ENCODE measurements around the gene POLE. TPM values are rescaled to one million over a fixed set of nuclear protein-coding genes. Genes with fewer than 3 reads are reported as not detected.

Gene POLE
- total RNA-seq, 4 donors from 2014 or later, result 7.2 to 63.8 (median 23.3) TPM

DNA sequence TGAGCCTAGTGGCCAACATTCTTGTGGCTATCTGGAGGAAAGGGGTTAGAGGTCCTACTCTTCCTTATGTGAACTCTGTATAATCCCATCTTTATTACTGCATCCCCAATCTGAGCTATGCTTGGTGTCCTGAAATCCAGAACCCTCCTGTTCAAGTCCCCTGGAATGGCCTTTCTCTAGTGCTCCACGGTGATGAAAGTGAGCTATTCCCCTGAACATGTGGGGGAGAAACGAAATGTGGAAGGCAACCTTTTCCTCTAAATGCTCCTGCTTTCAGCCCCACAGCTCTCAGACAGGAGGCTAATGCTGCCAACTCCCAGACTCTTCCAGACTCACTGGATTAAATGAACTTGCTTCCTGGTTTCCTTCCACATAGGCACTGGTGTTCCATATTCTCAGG, 21.0 kb upstream of the POLE start:
- Histone ChIP-seq H3K4me3 (no peak overlapping the region), H3K27ac (no peak overlapping the region), H3K4me1 (peaks cover 0 to 31% (median 10%) of the 10 kb centered on the region in 3 donors), H3K27me3 (no peaks in the 10 kb centered on the region), H3K9me3 (no peaks in the 10 kb centered on the region), H3K36me3 (peaks cover 0 to 24% of the 10 kb centered on the region in 2 donors)
- 80% methylated on average over 2 of the region's 2 CpGs; no CpG with 5 or more reads in 1 of the 2 donors for WGBS, 2 donors (ENCODE audit: low coverage in 1 of 2)
- ATAC-seq, result no peak
- TF ChIP-seq POLR2A (IDR thresholded peaks at IDR 0.05), result no peak
- TF ChIP-seq, protein P1, sequence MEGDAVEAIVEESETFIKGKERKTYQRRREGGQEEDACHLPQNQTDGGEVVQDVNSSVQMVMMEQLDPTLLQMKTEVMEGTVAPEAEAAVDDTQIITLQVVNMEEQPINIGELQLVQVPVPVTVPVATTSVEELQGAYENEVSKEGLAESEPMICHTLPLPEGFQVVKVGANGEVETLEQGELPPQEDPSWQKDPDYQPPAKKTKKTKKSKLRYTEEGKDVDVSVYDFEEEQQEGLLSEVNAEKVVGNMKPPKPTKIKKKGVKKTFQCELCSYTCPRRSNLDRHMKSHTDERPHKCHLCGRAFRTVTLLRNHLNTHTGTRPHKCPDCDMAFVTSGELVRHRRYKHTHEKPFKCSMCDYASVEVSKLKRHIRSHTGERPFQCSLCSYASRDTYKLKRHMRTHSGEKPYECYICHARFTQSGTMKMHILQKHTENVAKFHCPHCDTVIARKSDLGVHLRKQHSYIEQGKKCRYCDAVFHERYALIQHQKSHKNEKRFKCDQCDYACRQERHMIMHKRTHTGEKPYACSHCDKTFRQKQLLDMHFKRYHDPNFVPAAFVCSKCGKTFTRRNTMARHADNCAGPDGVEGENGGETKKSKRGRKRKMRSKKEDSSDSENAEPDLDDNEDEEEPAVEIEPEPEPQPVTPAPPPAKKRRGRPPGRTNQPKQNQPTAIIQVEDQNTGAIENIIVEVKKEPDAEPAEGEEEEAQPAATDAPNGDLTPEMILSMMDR (IDR thresholded peaks at IDR 0.05), result no peak
- no peak for TF ChIP-seq POLR2AphosphoS5 (IDR thresholded peaks at IDR 0.05)
- TF ChIP-seq EP300 (IDR thresholded peaks at IDR 0.05), result no peak

DNA sequence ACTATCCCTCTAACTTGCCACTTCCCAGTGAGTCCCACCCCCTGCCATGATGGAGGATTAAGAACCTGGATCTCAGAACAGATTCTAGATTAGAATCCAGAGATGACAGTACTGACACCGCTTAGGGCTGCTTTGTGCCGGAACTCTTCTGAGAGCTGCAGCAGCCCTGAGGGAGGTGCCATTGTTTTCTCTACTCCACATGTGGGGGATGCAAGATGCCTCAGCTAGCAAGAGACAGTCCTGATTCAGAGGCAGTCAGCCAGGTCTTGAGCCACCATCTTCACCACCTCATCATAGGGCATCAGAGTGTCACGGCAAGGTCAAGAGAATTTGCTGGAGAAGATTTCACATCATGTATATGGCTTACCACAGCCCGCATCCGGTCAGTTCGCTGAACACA, 20.1 kb upstream of the POLE start:
- H3K4me1 ChIP-seq, result peaks cover 0 to 22% (median 10%) of the 10 kb centered on the region in 3 donors
- peaks cover 0 to 33% of the 10 kb centered on the region in 2 donors for H3K36me3 ChIP-seq
- H3K27ac ChIP-seq, result no peak overlapping the region
- TF ChIP-seq, protein P1 (IDR thresholded peaks at IDR 0.05), result no peak
- no peak for TF ChIP-seq EP300 (IDR thresholded peaks at IDR 0.05)
- no peak for TF ChIP-seq POLR2A (IDR thresholded peaks at IDR 0.05)
- TF ChIP-seq POLR2AphosphoS5 (IDR thresholded peaks at IDR 0.05), result no peak
- no peak overlapping the region for H3K4me3 ChIP-seq
- no peak for ATAC-seq
- H3K9me3 ChIP-seq, result no peaks in the 10 kb centered on the region
- WGBS, 2 donors (ENCODE audit: low coverage in 1 of 2), result 96 to 100% methylated on average over 3 to 6 of the region's 6 CpGs
- no peaks in the 10 kb centered on the region for H3K27me3 ChIP-seq

DNA sequence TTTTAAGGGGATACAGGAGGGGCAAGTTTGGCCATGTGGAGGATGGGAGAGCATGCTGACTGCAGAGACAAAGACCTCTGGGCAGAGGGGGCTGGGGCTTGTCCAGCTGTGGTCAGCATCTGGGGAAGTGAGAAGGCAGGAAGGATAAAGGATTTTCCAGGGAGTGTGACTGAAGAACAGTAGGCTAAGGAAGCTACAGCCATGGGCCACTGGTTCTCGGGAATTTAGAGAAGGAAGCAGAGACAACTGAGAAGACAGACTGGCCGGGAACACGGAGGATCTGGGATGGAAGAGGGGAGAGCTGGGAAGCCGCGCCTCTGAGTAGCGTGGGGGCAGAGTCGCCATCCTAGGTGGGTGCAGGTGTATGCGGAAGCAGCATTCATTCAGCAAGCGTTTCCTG, 16.5 kb upstream of the POLE start:
- Histone ChIP-seq H3K4me1 (no peaks in the 10 kb centered on the region), H3K36me3 (peaks cover 0 to 69% of the 10 kb centered on the region in 2 donors), H3K27ac (no peak overlapping the region), H3K27me3 (no peaks in the 10 kb centered on the region), H3K4me3 (no peak overlapping the region), H3K9me3 (no peaks in the 10 kb centered on the region)
- WGBS, 2 donors (ENCODE audit: low coverage in 1 of 2), result 81 to 97% methylated on average over 5 to 9 of the region's 9 CpGs
- no peak for ATAC-seq
- TF ChIP-seq POLR2AphosphoS5 (IDR thresholded peaks at IDR 0.05) (no peak), EP300 (IDR thresholded peaks at IDR 0.05) (no peak), POLR2A (IDR thresholded peaks at IDR 0.05) (no peak)
- TF ChIP-seq, protein P1 (IDR thresholded peaks at IDR 0.05), result no peak

DNA sequence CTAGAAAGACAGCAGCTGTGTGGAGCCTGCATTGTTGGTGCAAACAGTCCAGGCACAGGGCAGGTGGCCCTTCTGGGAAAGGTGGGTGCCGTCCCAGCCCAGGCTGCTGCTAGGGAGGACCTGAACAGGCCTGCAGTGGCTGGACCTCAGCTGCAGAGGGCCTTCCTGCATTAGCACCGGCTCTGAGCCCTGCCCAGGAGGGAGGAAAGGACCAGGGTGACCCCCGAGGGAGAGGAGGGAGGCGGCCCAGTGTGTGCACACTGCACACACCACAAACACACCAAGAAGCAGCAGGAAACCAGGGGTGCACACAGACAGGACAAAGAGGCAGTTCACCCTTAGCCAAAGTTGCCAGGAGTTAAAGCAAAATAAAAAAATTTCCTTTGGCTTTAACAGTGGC, 15.5 kb upstream of the POLE start:
- WGBS, 2 donors (ENCODE audit: low coverage in 1 of 2), result no CpG with 5 or more reads among the region's 4 CpGs
- Histone ChIP-seq H3K4me3 (no peak overlapping the region), H3K9me3 (no peaks in the 10 kb centered on the region), H3K27me3 (no peaks in the 10 kb centered on the region), H3K36me3 (peaks cover 0 to 79% of the 10 kb centered on the region in 2 donors), H3K4me1 (no peaks in the 10 kb centered on the region), H3K27ac (no peak overlapping the region)
- TF ChIP-seq POLR2A (IDR thresholded peaks at IDR 0.05) (no peak), EP300 (IDR thresholded peaks at IDR 0.05) (no peak), POLR2AphosphoS5 (IDR thresholded peaks at IDR 0.05) (no peak)
- TF ChIP-seq, protein P1 (IDR thresholded peaks at IDR 0.05), result no peak
- no peak for ATAC-seq

DNA sequence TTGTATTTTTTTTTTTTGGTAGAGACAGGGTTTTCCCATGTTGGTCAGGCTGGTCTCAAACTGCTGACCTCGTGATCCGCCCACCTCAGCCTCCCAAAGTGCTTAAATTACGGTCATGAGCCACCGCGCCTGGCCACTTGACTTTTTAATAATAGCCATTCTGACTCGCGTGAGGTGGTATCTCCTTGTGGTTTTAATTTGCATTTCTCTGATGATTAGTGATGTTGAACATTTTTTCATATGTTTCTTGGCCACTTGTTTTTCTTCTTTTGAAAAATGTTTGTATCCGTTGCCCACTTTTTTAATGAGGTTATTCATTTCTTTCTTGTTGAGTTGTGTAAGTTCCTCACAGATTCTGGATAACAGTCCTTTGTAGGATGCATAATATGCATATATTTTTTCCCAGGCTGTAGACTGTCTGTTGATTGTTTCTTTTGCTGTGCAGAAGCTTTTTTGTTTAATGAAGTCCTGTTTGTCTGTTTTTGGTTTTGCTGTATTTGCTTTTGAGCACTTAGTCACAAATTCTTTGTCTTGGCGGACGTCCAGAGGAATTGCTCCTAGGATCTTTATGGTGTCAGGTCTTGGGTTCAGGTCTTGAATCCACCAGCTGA, 13.2 kb upstream of the POLE start:
- no peaks in the 10 kb centered on the region for H3K9me3 ChIP-seq
- 86 to 92% methylated on average over 8 to 10 of the region's 10 CpGs for WGBS, 2 donors (ENCODE audit: low coverage in 1 of 2)
- peaks cover 0 to 96% of the 10 kb centered on the region in 2 donors for H3K36me3 ChIP-seq
- ATAC-seq, result no peak
- no peaks in the 10 kb centered on the region for H3K27me3 ChIP-seq
- no peak overlapping the region for H3K4me3 ChIP-seq
- no peak for TF ChIP-seq POLR2AphosphoS5 (IDR thresholded peaks at IDR 0.05)
- TF ChIP-seq, protein P1 (IDR thresholded peaks at IDR 0.05), result no peak
- TF ChIP-seq EP300 (IDR thresholded peaks at IDR 0.05), result no peak
- H3K4me1 ChIP-seq, result no peaks in the 10 kb centered on the region
- no peak overlapping the region for H3K27ac ChIP-seq

All from gastroesophageal sphincter (tissue), 4 donors.